GM12878 (cell line): ENCODE measurements around the gene GPN1. TPM values are rescaled to one million over a fixed set of nuclear protein-coding genes. Genes with fewer than 3 reads are reported as not detected.

Experiments used
- CREB1 ChIP-seq: IDR thresholded peaks from 2 replicates; pipeline ENCODE4 v1.6.1; 2012; ENCODE audit warnings: low read depth, mild to moderate bottlenecking, inconsistent platforms
- FOS ChIP-seq: IDR thresholded peaks from 3 replicates; pipeline ENCODE4 v1.6.1; 2011; ENCODE audit warnings: borderline replicate concordance; ENCODE audit not compliant: insufficient read length; ENCODE audit errors: extremely low read depth
- IKZF1 ChIP-seq: fragments of 450-650 bp; conservative IDR thresholded peaks from 2 replicates; pipeline ENCODE4 v1.6.1; 2017; ENCODE audit warnings: antibody characterized with exemption, mild to moderate bottlenecking
- NR2C2 ChIP-seq: IDR thresholded peaks from 2 replicates; pipeline ENCODE4 v1.6.1; 2011; ENCODE audit warnings: borderline replicate concordance, low read depth; ENCODE audit not compliant: control insufficient read depth, insufficient read length
- POLR2AphosphoS2 ChIP-seq: IDR thresholded peaks from 2 replicates; pipeline ENCODE4 v1.6.1; 2011; ENCODE audit warnings: low read depth, mild to moderate bottlenecking, low read length, improper control_type of control experiment, moderate library complexity
- PRDM15 ChIP-seq: fragments of 450-650 bp; formaldehyde crosslinking; IDR thresholded peaks from 2 replicates; pipeline ENCODE4 v1.4.0; 2020; ENCODE audit warnings: mild to moderate bottlenecking, moderate library complexity
- RELB ChIP-seq: fragments of 450-650 bp; IDR thresholded peaks from 2 replicates; pipeline ENCODE4 v1.6.1; 2017; ENCODE audit warnings: low read depth, mild to moderate bottlenecking, moderate library complexity
- RFX5 ChIP-seq: IDR thresholded peaks from 2 replicates; pipeline ENCODE4 v1.6.1; 2011; ENCODE audit warnings: low read depth, low read length, improper control_type of control experiment
- STAT1 ChIP-seq: fragments of 450-650 bp; conservative IDR thresholded peaks from 2 replicates; pipeline ENCODE4 v1.6.1; 2014; ENCODE audit warnings: antibody characterized with exemption, mild to moderate bottlenecking
- TCF3 ChIP-seq: IDR thresholded peaks from 2 replicates; pipeline ENCODE4 v1.6.1; 2012; ENCODE audit warnings: low read depth, mild to moderate bottlenecking, low read length, borderline replicate concordance; ENCODE audit not compliant: insufficient read depth
- polyA plus RNA-seq, 11 experiments: library from polyadenylated mRNA; depleted of rRNA in 4 of 11; unstranded in 6 of 11; stranded (reverse) in 5 of 11; fragments of >200 nt; fragmentation: Nextera tagmentation in 4 of 11; fragmentation: Illumina TruSeq in 1 of 11; extraction: Ambion mirVana in 4 of 11; extraction: Trizol in 1 of 11; gene quantifications; 1 replicate in 1 of 11; 2 replicates in 10 of 11; pipeline versions ENCODE4 v1.2.1 to v1.2.3, GENCODE V29; 2011 to 2016; ENCODE audit warnings: inconsistent platforms in 2 of 11, missing spikeins in 2 of 11, low read depth in 1 of 11
- total RNA-seq, 4 experiments: library from RNA; depleted of rRNA in 3 of 4; stranded (reverse); fragments of >200 nt in 3 of 4; fragmentation: Illumina TruSeq in 1 of 4; extraction: Trizol in 1 of 4; gene quantifications; 2 replicates each; pipeline versions ENCODE4 v1.2.1 to v1.2.3, GENCODE V29; 2013 to 2021

GPN1 gene
- total and polyA plus RNA-seq, 10 of the 15 experiments (the other 5 are each of a cell fraction or from before 2014, with no cell fraction given), result 32.1 to 108 (median 60.4) TPM

- TF ChIP-seq PRDM15 (CRISPR knock-in tag), result no peak
- no peak for TF ChIP-seq RELB
- no peak for TF ChIP-seq RFX5
- TF ChIP-seq TCF3, result no peak
- no peak for TF ChIP-seq FOS
- no peak for TF ChIP-seq IKZF1
- no peak for TF ChIP-seq POLR2AphosphoS2
- TF ChIP-seq NR2C2, result no peak
- TF ChIP-seq CREB1, result no peak
- TF ChIP-seq STAT1, result no peak
Measured at GRCh38 chr2:27652790-27653189, 23.9 kb downstream of the GPN1 start (continued).
